Measurements from ENCODE around the gene HAX1. TPM values are rescaled to one million over a fixed set of nuclear protein-coding genes. Genes with fewer than 3 reads are reported as not detected.

HAX1 gene
- total RNA-seq, 1 donor from 2014 or later, result 41.6 TPM

DNA sequence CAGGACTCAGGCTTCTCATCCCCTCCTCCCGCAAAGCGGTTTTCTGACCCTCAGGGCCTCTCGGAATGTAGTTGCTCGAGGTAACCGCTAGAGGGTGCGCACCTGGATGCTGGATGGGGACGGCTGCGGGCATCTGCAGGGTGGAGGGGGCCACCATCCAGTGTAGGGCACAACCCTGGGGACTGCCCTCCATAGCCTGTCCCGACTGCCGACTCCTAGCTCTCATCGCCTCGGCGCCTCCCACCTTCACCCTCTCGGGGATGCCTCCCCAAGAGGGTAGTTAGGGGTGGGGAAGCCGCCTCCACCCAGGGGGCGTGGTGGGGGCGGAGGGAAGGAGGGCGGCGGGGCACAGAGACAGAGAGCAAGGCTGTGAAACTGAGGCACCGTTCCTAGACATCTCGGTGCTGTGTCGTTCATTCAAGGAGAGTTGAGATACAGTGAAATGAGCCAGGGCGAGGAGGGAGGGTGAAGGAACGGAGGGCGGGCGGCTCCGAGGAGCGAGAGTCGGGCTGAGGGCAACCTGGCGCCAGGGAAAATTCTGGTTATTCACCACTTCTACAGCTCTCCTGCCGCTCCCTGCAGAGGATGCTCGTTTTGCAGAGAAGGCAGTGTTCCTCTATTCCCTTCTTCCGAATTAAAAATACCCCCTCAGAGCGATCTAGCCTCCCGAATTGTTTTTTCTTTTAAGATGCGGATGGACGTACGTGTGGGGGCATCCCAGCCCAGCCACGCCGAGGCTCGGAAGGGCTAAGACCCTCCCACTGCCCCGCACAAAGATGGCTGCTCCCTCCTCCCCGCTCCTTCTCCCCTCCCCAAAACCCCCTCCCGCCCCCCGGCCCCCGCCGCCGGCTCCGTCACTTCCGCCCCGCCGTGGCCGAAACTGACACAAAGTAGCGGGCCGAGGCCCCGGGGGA lies 52.5 kb downstream of the HAX1 start, which contains the start of gene ATP8B2:
Gene ATP8B2, plus strand, starts transcription at position 857 of the 914 bp plus-strand sequence. CDS start 2,617 bp downstream, outside the sequence.
- DNase-seq (ENCODE audit: low spot score) (peak; percentile 69), ATAC-seq (peak; percentile 72)

Other genes with a start within 250 kb of the HAX1 start
- gene NUP210L, start 117.6 kb upstream of the HAX1 start, total RNA-seq, result 0.10 TPM
- gene TPM3, start 80.5 kb upstream of the HAX1 start, total RNA-seq, result 92.7 TPM
- not detected for gene CFAP141, start 66.3 kb upstream of the HAX1 start, total RNA-seq
- gene UBAP2L, start 51.7 kb upstream of the HAX1 start, total RNA-seq, result 38.0 TPM
- not detected for gene AQP10, start 48.5 kb downstream of the HAX1 start, total RNA-seq
- gene ATP8B2, start 52.9 kb downstream of the HAX1 start, total RNA-seq, result 4.4 TPM
- 171 TPM for gene IL6R, start 132.7 kb downstream of the HAX1 start, total RNA-seq
- gene TDRD10, start 229.6 kb downstream of the HAX1 start, total RNA-seq, result 2.2 TPM
- gene SHE, start 229.8 kb downstream of the HAX1 start, total RNA-seq, result 5.4 TPM

Measured in left lobe of liver (tissue), 2 donors.